Liver (tissue), 9 donors: ENCODE results near the gene QKI. TPM values are rescaled to one million over a fixed set of nuclear protein-coding genes. Genes with fewer than 3 reads are reported as not detected.

Source experiments
- DNase-seq: peaks from one replicate; pipeline ENCODE4 v3.0.0-alpha.2; 2017; ENCODE audit warnings: low spot score
- H3K27ac ChIP-seq, 2 donors: one replicate each; pipeline ENCODE4 v1.7.0; 2013; ENCODE audit warnings: inconsistent platforms in 2 of 2, low read length in 2 of 2, control low read depth in 1 of 2, low read depth in 1 of 2, mild to moderate bottlenecking in 1 of 2
- H3K27me3 ChIP-seq, 4 donors: one replicate each; pipeline versions ENCODE4 v1.6.1 to v1.7.0; 2013; ENCODE audit warnings: low read length in 3 of 4, inconsistent platforms in 1 of 4, mild to moderate bottlenecking in 1 of 4, moderate library complexity in 1 of 4; ENCODE audit not compliant: control insufficient read depth in 4 of 4, insufficient read depth in 4 of 4
- H3K36me3 ChIP-seq, 4 donors: one replicate each; pipeline versions ENCODE4 v1.6.1 to v1.7.0; 2013; ENCODE audit warnings: low read length in 3 of 4, mild to moderate bottlenecking in 3 of 4, low read depth in 1 of 4, moderate library complexity in 1 of 4; ENCODE audit not compliant: control insufficient read depth in 4 of 4, insufficient read depth in 3 of 4
- H3K4me1 ChIP-seq, 4 donors: one replicate each; pipeline versions ENCODE4 v1.6.1 to v1.7.0; 2013; ENCODE audit warnings: low read length in 3 of 4, mild to moderate bottlenecking in 3 of 4, moderate library complexity in 1 of 4; ENCODE audit not compliant: control insufficient read depth in 4 of 4, insufficient read depth in 4 of 4
- H3K4me3 ChIP-seq, 3 donors: one replicate each; pipeline versions ENCODE4 v1.6.1 to v1.7.0; 2013; ENCODE audit warnings: low read length in 3 of 3, control low read depth in 1 of 3, low read depth in 1 of 3, mild to moderate bottlenecking in 1 of 3
- H3K9ac ChIP-seq, 2 donors: one replicate each; pipeline ENCODE4 v1.7.0; 2013; ENCODE audit warnings: low read length in 2 of 2, mild to moderate bottlenecking in 2 of 2, moderate library complexity in 2 of 2, control low read depth in 1 of 2, low read depth in 1 of 2
- H3K9me3 ChIP-seq, 4 donors: one replicate each; pipeline versions ENCODE4 v1.6.1 to v1.7.0; 2013; ENCODE audit warnings: low read length in 3 of 4; ENCODE audit not compliant: control insufficient read depth in 4 of 4
- CTCF ChIP-seq: fragments of 150-350 bp; IDR thresholded peaks from 2 replicates; pipeline ENCODE4 v1.5.1; 2017; ENCODE audit warnings: improper control_type of control experiment, low read depth, low read length; ENCODE audit not compliant: missing input control
- FOXA1 ChIP-seq: IDR thresholded peaks from 2 replicates; pipeline ENCODE4 v1.6.1; 2016; ENCODE audit warnings: antibody characterized with exemption
- GABPA ChIP-seq, 2 donors: IDR thresholded peaks in 1 of 2; conservative IDR thresholded peaks in 1 of 2; 2 replicates each; pipeline ENCODE4 v1.6.1; 2016; ENCODE audit warnings: antibody characterized with exemption in 2 of 2, mild to moderate bottlenecking in 1 of 2, moderate library complexity in 1 of 2
- HNF4A ChIP-seq, 2 donors: conservative IDR thresholded peaks; 2 replicates each; pipeline ENCODE4 v1.6.1; 2016; ENCODE audit warnings: antibody characterized with exemption in 2 of 2, mild to moderate bottlenecking in 2 of 2
- HNF4G ChIP-seq: IDR thresholded peaks from 2 replicates; pipeline ENCODE4 v1.6.1; 2016; ENCODE audit warnings: antibody characterized with exemption
- JUND ChIP-seq, 2 donors: IDR thresholded peaks; 2 replicates each; pipeline ENCODE4 v1.6.1; 2016; ENCODE audit warnings: antibody characterized with exemption in 2 of 2
- MAX ChIP-seq: IDR thresholded peaks from 2 replicates; pipeline ENCODE4 v1.6.1; 2016; ENCODE audit warnings: antibody characterized with exemption
- RAD21 ChIP-seq, 2 donors: IDR thresholded peaks; 2 replicates each; pipeline ENCODE4 v1.6.1; 2016; ENCODE audit warnings: antibody characterized with exemption in 2 of 2, mild to moderate bottlenecking in 2 of 2
- REST ChIP-seq: IDR thresholded peaks from 2 replicates; pipeline ENCODE4 v1.6.1; 2016; ENCODE audit warnings: antibody characterized with exemption, mild to moderate bottlenecking
- SP1 ChIP-seq: IDR thresholded peaks from 2 replicates; pipeline ENCODE4 v1.6.1; 2018; ENCODE audit warnings: antibody characterized with exemption, mild to moderate bottlenecking
- TAF1 ChIP-seq: conservative IDR thresholded peaks from 2 replicates; pipeline ENCODE4 v1.6.1; 2016; ENCODE audit warnings: antibody characterized with exemption, mild to moderate bottlenecking
- YY1 ChIP-seq: IDR thresholded peaks from 2 replicates; pipeline ENCODE4 v1.6.1; 2016; ENCODE audit warnings: antibody characterized with exemption, mild to moderate bottlenecking
- ZBTB33 ChIP-seq: IDR thresholded peaks from 2 replicates; pipeline ENCODE4 v1.6.1; 2016; ENCODE audit warnings: antibody characterized with exemption
- WGBS: extraction: QIAGEN DNeasy Blood & Tissue Kit; methylation state at CpG from one replicate; pipeline ENCODE4 v1.1.7; 2013; 5-methylcytosine and 5-hydroxymethylcytosine counted together
- polyA plus RNA-seq, 2 donors: library from polyadenylated mRNA; stranded (reverse) in 1 of 2; unstranded in 1 of 2; fragments of 200-250 nt in 1 of 2; fragments of >200 nt in 1 of 2; fragmentation: Nextera tagmentation in 1 of 2; extraction: Ambion mirVana in 1 of 2; gene quantifications; one replicate each; pipeline versions ENCODE4 v1.2.1 to v1.2.3, GENCODE V29; 2013 to 2015
- total RNA-seq, 2 donors: library from RNA; depleted of rRNA; stranded (reverse); fragments of >200 nt; gene quantifications; one replicate each; pipeline ENCODE4 v1.2.3, GENCODE V29; 2014
- donor health status: healthy.
- donor health status: healthy.
- donor health status: healthy.
- donor health status: healthy.
- donor health status: healthy.

The QKI gene
- total and polyA plus RNA-seq, 4 donors, result 22.7 to 97.0 (median 56.3) TPM

GRCh38 chr6:163386329-163386908, 28.1 kb upstream of the QKI start:
- no peak for DNase-seq

More at GRCh38 chr6:163386329-163386908, 28.1 kb upstream of the QKI start:
- no peak for TF ChIP-seq MAX
- no peak for TF ChIP-seq FOXA1
- TF ChIP-seq YY1, result no peak
- no peak for TF ChIP-seq GABPA (IDR thresholded peaks at IDR 0.05 in 1 of 2, conservative IDR thresholded peaks at IDR 0.05 in 1 of 2)
- TF ChIP-seq CTCF, result no peak
- no peak for TF ChIP-seq TAF1
- TF ChIP-seq HNF4G, result no peak
- TF ChIP-seq REST, result no peak
- TF ChIP-seq ZBTB33, result no peak
- TF ChIP-seq JUND (IDR thresholded peaks at IDR 0.05), result no peak
- TF ChIP-seq SP1, result no peak
- no peak for TF ChIP-seq HNF4A (conservative IDR thresholded peaks at IDR 0.05)
- TF ChIP-seq RAD21 (IDR thresholded peaks at IDR 0.05), result no peak
- no peaks in the 10 kb centered on the region for H3K36me3 ChIP-seq
- no peaks in the 10 kb centered on the region for H3K4me1 ChIP-seq
- H3K4me3 ChIP-seq, result no peak overlapping the region
- H3K9ac ChIP-seq, result no peak overlapping the region
- WGBS, result 81% methylated on average over 8 of the region's 8 CpGs
- H3K27ac ChIP-seq, result no peak overlapping the region
- no peaks in the 10 kb centered on the region for H3K27me3 ChIP-seq
- H3K9me3 ChIP-seq, result no peaks in the 10 kb centered on the region
